ENCODE results near the gene SIRPB2.

Gene SIRPB2

GRCh38 chr20:1474817-1475603 lies 16.2 kb downstream of the SIRPB2 start:
- no peak for DNase-seq (ENCODE audit: extremely low spot score)
- CTCF ChIA-PET = no interaction called here
- POLR2A ChIA-PET = no interaction called here
- TF ChIP-seq FOXM1 (IDR thresholded peaks at IDR 0.05; ENCODE audit: borderline replicate concordance) (no peak), FOXA1 (IDR thresholded peaks at IDR 0.05) (no peak), L3MBTL2 (conservative IDR thresholded peaks at IDR 0.05) (no peak), CTBP1 (IDR thresholded peaks at IDR 0.05; ENCODE audit: borderline replicate concordance) (no peak), SUZ12 (IDR thresholded peaks at IDR 0.05) (no peak)

- TF ChIP-seq FOXA1 (IDR thresholded peaks at IDR 0.05) = no peak
- no peak for TF ChIP-seq SP1 (IDR thresholded peaks at IDR 0.05)
- no peak for TF ChIP-seq ARNT (IDR thresholded peaks at IDR 0.05)
- ChIA-PET CTCF (no interaction called here), POLR2A (no interaction called here)
- no peak for DNase-seq (ENCODE audit: extremely low spot score)
Observed at GRCh38 chr20:1474325-1474724, 16.9 kb downstream of the SIRPB2 start.

- CTCF ChIA-PET = no interaction called here
Observed at GRCh38 chr20:1473246-1474220, 17.7 kb downstream of the SIRPB2 start.

DNA sequence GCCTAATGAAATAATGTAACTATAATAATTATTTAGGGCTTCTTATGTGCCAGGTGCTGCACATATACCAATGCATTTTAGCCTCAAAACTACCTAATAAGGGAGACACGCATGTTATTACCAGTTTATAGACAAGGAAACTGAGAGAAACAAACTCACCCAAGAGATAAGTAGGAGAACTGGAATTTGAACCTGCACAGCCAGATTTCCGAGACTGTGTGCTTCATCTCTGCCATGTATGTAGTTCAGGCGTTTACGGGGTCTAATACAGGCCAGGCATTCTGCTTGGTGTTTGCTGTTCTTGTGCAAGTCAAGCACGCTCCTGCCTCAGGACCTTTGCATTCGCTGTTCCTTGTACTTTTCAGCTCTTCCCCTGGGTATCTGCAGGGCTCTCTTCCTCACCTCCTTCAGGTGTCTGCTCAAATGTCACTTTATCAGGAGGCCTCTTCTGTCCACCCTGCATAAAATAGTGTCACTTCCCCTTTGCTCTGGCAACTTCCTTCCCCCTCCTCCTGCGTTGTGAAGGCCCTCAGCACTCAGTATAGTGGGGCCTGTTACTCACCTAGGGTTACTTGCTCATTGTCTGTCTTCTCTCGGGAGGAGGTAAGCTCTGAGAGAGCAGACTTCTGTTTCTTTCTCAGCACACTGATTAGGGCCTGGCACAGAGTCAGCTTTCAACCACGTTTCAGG lies 18.5 kb downstream of the SIRPB2 start:
- ChIA-PET CTCF (no interaction called here), POLR2A (no interaction called here)
- DNase-seq (ENCODE audit: extremely low spot score) = no peak
- no peak for TF ChIP-seq TARDBP (IDR thresholded peaks at IDR 0.05)
- no peak for TF ChIP-seq BHLHE40 (IDR thresholded peaks at IDR 0.05; ENCODE audit: borderline replicate concordance)
- no peak for TF ChIP-seq FOXM1 (IDR thresholded peaks at IDR 0.05; ENCODE audit: borderline replicate concordance)
- TF ChIP-seq, protein P1, sequence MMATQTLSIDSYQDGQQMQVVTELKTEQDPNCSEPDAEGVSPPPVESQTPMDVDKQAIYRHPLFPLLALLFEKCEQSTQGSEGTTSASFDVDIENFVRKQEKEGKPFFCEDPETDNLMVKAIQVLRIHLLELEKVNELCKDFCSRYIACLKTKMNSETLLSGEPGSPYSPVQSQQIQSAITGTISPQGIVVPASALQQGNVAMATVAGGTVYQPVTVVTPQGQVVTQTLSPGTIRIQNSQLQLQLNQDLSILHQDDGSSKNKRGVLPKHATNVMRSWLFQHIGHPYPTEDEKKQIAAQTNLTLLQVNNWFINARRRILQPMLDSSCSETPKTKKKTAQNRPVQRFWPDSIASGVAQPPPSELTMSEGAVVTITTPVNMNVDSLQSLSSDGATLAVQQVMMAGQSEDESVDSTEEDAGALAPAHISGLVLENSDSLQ (IDR thresholded peaks at IDR 0.05) = no peak
- no peak for TF ChIP-seq LEF1 (IDR thresholded peaks at IDR 0.05; ENCODE audit: borderline replicate concordance)
- TF ChIP-seq NFRKB (IDR thresholded peaks at IDR 0.05) = no peak
- TF ChIP-seq HDGF (IDR thresholded peaks at IDR 0.05; ENCODE audit: borderline replicate concordance) = no peak
- TF ChIP-seq ELF4 (IDR thresholded peaks at IDR 0.05) = no peak
- TF ChIP-seq FOXK2 (IDR thresholded peaks at IDR 0.05) = no peak
- no peak for TF ChIP-seq L3MBTL2 (conservative IDR thresholded peaks at IDR 0.05)
- no peak for TF ChIP-seq SP1 (IDR thresholded peaks at IDR 0.05)
- no peak for TF ChIP-seq FOXA1 (IDR thresholded peaks at IDR 0.05)
- no peak for TF ChIP-seq SUZ12 (IDR thresholded peaks at IDR 0.05)
- no peak for TF ChIP-seq ZNF384 (IDR thresholded peaks at IDR 0.05)
- TF ChIP-seq CTBP1 (IDR thresholded peaks at IDR 0.05; ENCODE audit: borderline replicate concordance) = no peak
- TF ChIP-seq ARNT (IDR thresholded peaks at IDR 0.05) = no peak

More at GRCh38 chr20:1473246-1474220, 17.7 kb downstream of the SIRPB2 start:
- TF ChIP-seq, protein P1 (IDR thresholded peaks at IDR 0.05) = no peak
- TF ChIP-seq FOXA1 (IDR thresholded peaks at IDR 0.05) = no peak
- POLR2A ChIA-PET = no interaction called here
- no peak for DNase-seq (ENCODE audit: extremely low spot score)

- ChIA-PET POLR2A (no interaction called here), CTCF (no interaction called here)
- DNase-seq (ENCODE audit: extremely low spot score) = no peak
- TF ChIP-seq L3MBTL2 (conservative IDR thresholded peaks at IDR 0.05) (no peak), SUZ12 (IDR thresholded peaks at IDR 0.05) (no peak), FOXA1 (IDR thresholded peaks at IDR 0.05) (no peak), NFRKB (IDR thresholded peaks at IDR 0.05) (no peak)
Observed at GRCh38 chr20:1471242-1471641, 20.0 kb downstream of the SIRPB2 start.

GRCh38 chr20:1469925-1470571 lies 21.2 kb downstream of the SIRPB2 start:
- POLR2A ChIA-PET = no interaction called here
- CTCF ChIA-PET = no interaction called here
- TF ChIP-seq BHLHE40 (IDR thresholded peaks at IDR 0.05; ENCODE audit: borderline replicate concordance) = no peak
- TF ChIP-seq TARDBP (IDR thresholded peaks at IDR 0.05) = no peak
- no peak for TF ChIP-seq ZNF384 (IDR thresholded peaks at IDR 0.05)
- no peak for TF ChIP-seq FOXK2 (IDR thresholded peaks at IDR 0.05)
- no peak for TF ChIP-seq NFRKB (IDR thresholded peaks at IDR 0.05)
- TF ChIP-seq SUZ12 (IDR thresholded peaks at IDR 0.05) = no peak
- no peak for TF ChIP-seq CTBP1 (IDR thresholded peaks at IDR 0.05; ENCODE audit: borderline replicate concordance)
- no peak for TF ChIP-seq HDGF (IDR thresholded peaks at IDR 0.05; ENCODE audit: borderline replicate concordance)
- TF ChIP-seq L3MBTL2 (conservative IDR thresholded peaks at IDR 0.05) = no peak
- no peak for TF ChIP-seq ARNT (IDR thresholded peaks at IDR 0.05)
- TF ChIP-seq FOXM1 (IDR thresholded peaks at IDR 0.05; ENCODE audit: borderline replicate concordance) = no peak
- TF ChIP-seq SP1 (IDR thresholded peaks at IDR 0.05) = no peak
- TF ChIP-seq, protein P1 (IDR thresholded peaks at IDR 0.05) = no peak
- no peak for TF ChIP-seq ELF4 (IDR thresholded peaks at IDR 0.05)
- TF ChIP-seq FOXA1 (IDR thresholded peaks at IDR 0.05) = no peak
- no peak for TF ChIP-seq LEF1 (IDR thresholded peaks at IDR 0.05; ENCODE audit: borderline replicate concordance)
- peak; percentile 68 for DNase-seq (ENCODE audit: extremely low spot score)
